BE2C (cell line): ENCODE results near the gene PRKAG1.

Experiments used
- DNase-seq: peaks from one replicate; pipeline ENCODE4 v3.0.0-alpha.2; 2020
- H3K27me3 ChIP-seq: fragments of 250-450 bp; sonication (Bioruptor Pico); 2 replicates; pipeline ENCODE4 v1.5.1; 2020; ENCODE audit warnings: mild to moderate bottlenecking
- H3K36me3 ChIP-seq: fragments of 250-450 bp; sonication (Bioruptor Pico); 2 replicates; pipeline ENCODE4 v1.5.1; 2020; ENCODE audit warnings: mild to moderate bottlenecking
- H3K4me1 ChIP-seq: fragments of 250-450 bp; sonication (Bioruptor Pico); 2 replicates; pipeline ENCODE4 v1.5.1; 2020
- H3K4me3 ChIP-seq: 2 replicates; pipeline ENCODE4 v1.5.1; 2011; ENCODE audit warnings: low read depth, low read length
- H3K9me3 ChIP-seq: fragments of 250-450 bp; sonication (Bioruptor Pico); 2 replicates; pipeline ENCODE4 v1.5.1; 2020
- CTCF ChIP-seq: IDR thresholded peaks from 2 replicates; pipeline ENCODE4 v1.5.1; 2012; ENCODE audit warnings: mild to moderate bottlenecking, low read depth, low read length

The PRKAG1 gene

GRCh38 chr12:49020441-49020840 lies 1.9 kb upstream of the PRKAG1 start:
- Histone ChIP-seq H3K9me3 (no peaks in the 10 kb centered on the region), H3K4me3 (no peak overlapping the region), H3K4me1 (no peaks in the 10 kb centered on the region), H3K27me3 (no peaks in the 10 kb centered on the region), H3K36me3 (peaks cover 41% of the 10 kb centered on the region)
- TF ChIP-seq CTCF, result no peak
- no peak for DNase-seq

GRCh38 chr12:49019443-49020324 lies 1.1 kb upstream of the PRKAG1 start:
- no peaks in the 10 kb centered on the region for H3K27me3 ChIP-seq
- H3K36me3 ChIP-seq, result peaks cover 34% of the 10 kb centered on the region
- peak; percentile 64 for TF ChIP-seq CTCF
- peak overlapping the region; percentile 79 for H3K4me3 ChIP-seq
- H3K9me3 ChIP-seq, result no peaks in the 10 kb centered on the region
- H3K4me1 ChIP-seq, result no peaks in the 10 kb centered on the region
- DNase-seq, result peak; percentile 64

GRCh38 chr12:49019120-49019430 lies 499 bp upstream of the PRKAG1 start:
- Histone ChIP-seq H3K4me3 (peak overlapping the region; percentile 79), H3K27me3 (no peaks in the 10 kb centered on the region), H3K36me3 (peaks cover 28% of the 10 kb centered on the region), H3K4me1 (no peaks in the 10 kb centered on the region), H3K9me3 (no peaks in the 10 kb centered on the region)
- DNase-seq, result no peak
- TF ChIP-seq CTCF, result no peak

GRCh38 chr12:49017891-49018260 lies 700 bp downstream of the PRKAG1 start:
- no peaks in the 10 kb centered on the region for H3K9me3 ChIP-seq
- H3K27me3 ChIP-seq, result no peaks in the 10 kb centered on the region
- no peak for DNase-seq
- no peak for TF ChIP-seq CTCF
- peak overlapping the region; percentile 79 for H3K4me3 ChIP-seq
- no peaks in the 10 kb centered on the region for H3K4me1 ChIP-seq
- H3K36me3 ChIP-seq, result peaks cover 17% of the 10 kb centered on the region

GRCh38 chr12:49015196-49015595 lies 3.4 kb downstream of the PRKAG1 start:
- H3K36me3 ChIP-seq, result peaks cover 3% of the 10 kb centered on the region
- DNase-seq, result no peak
- no peaks in the 10 kb centered on the region for H3K27me3 ChIP-seq
- no peak for TF ChIP-seq CTCF
- H3K9me3 ChIP-seq, result no peaks in the 10 kb centered on the region
- H3K4me1 ChIP-seq, result no peaks in the 10 kb centered on the region
- no peak overlapping the region for H3K4me3 ChIP-seq

GRCh38 chr12:49014547-49014946 lies 4.0 kb downstream of the PRKAG1 start:
- Histone ChIP-seq H3K27me3 (no peaks in the 10 kb centered on the region), H3K9me3 (no peaks in the 10 kb centered on the region), H3K4me1 (no peaks in the 10 kb centered on the region), H3K4me3 (no peak overlapping the region), H3K36me3 (peaks cover 3% of the 10 kb centered on the region)
- DNase-seq, result no peak
- TF ChIP-seq CTCF, result peak; percentile 37
